Panc1 (cell line): ENCODE results near the gene DGKG. TPM values are rescaled to one million over a fixed set of nuclear protein-coding genes. Genes with fewer than 3 reads are reported as not detected.

Source experiments
- ATAC-seq: fragments of 200-7000 bp; cut with Tn5 transposase; 2 replicates; pipeline ENCODE4 v1.9.1; 2020; ENCODE audit warnings: mild to moderate bottlenecking, moderate library complexity
- BruUV-seq: library from RNA; stranded (reverse); fragments of 400-500 nt; replicated peaks from 2 replicates; lab custom pipeline; 2021; lab: Mats Ljungman, UMichigan
- CTCF ChIA-PET: fragments of 300-600 bp; sonication (Branson Sonifier 250); formaldehyde crosslinking; loops from one replicate; lab custom pipeline; 2022; ENCODE audit warnings: antibody characterized with exemption; lab: Charles Lee
- POLR2A ChIA-PET: fragments of 300-600 bp; sonication (Branson Sonifier 250); formaldehyde crosslinking; loops from one replicate; lab custom pipeline; 2022; ENCODE audit warnings: antibody characterized with exemption; lab: Charles Lee
- DNase-seq: peaks from one replicate; pipeline ENCODE4 v3.0.0-alpha.2; 2010; ENCODE audit warnings: low read depth, low spot score
- H3K27ac ChIP-seq: 2 replicates; pipeline ENCODE4 v1.5.1; 2011; ENCODE audit warnings: mild to moderate bottlenecking, low read length, inconsistent platforms
- H3K27me3 ChIP-seq: fragments of 200-500 bp; sonication (Bioruptor generic); 2 replicates; pipeline ENCODE4 v1.6.0; 2014; ENCODE audit warnings: low read length, inconsistent platforms; ENCODE audit not compliant: control insufficient read depth, insufficient read depth
- H3K36me3 ChIP-seq: fragments of 200-500 bp; sonication (Bioruptor generic); 2 replicates; pipeline ENCODE4 v1.5.1; 2014; ENCODE audit warnings: inconsistent platforms, mild to moderate bottlenecking, low read length, moderate library complexity; ENCODE audit not compliant: control insufficient read depth, insufficient read depth
- H3K4me1 ChIP-seq: 2 replicates; pipeline ENCODE4 v1.5.1; 2011; ENCODE audit warnings: inconsistent platforms, mild to moderate bottlenecking, low read length, moderate library complexity; ENCODE audit not compliant: control insufficient read depth, insufficient read depth
- H3K4me3 ChIP-seq, 2 experiments: 2 replicates each; pipeline ENCODE4 v1.5.1; 2011 to 2012; ENCODE audit warnings: low read depth in 2 of 2, low read length in 2 of 2, mild to moderate bottlenecking in 2 of 2, inconsistent platforms in 1 of 2, moderate library complexity in 1 of 2
- H3K9me3 ChIP-seq: fragments of 200-500 bp; sonication (Bioruptor generic); 2 replicates; pipeline ENCODE4 v1.5.1; 2014; ENCODE audit warnings: low read depth, mild to moderate bottlenecking, inconsistent platforms, low read length, moderate library complexity; ENCODE audit not compliant: control insufficient read depth, insufficient read depth
- CTCF ChIP-seq: fragments of 450-650 bp; IDR thresholded peaks from 2 replicates; pipeline ENCODE4 v1.5.1; 2017; ENCODE audit warnings: mild to moderate bottlenecking
- POLR2AphosphoS5 ChIP-seq: IDR thresholded peaks from 2 replicates; pipeline ENCODE4 v1.6.1; 2012; ENCODE audit warnings: mild to moderate bottlenecking, low read depth, low read length, moderate library complexity
- REST ChIP-seq, 2 experiments: IDR thresholded peaks; 2 replicates each; pipeline ENCODE4 v1.6.1; 2011 to 2012; ENCODE audit warnings: low read depth in 2 of 2, control low read depth in 1 of 2, low read length in 1 of 2, mild to moderate bottlenecking in 1 of 2, moderate library complexity in 1 of 2; ENCODE audit not compliant: insufficient read depth in 1 of 2
- SIN3A ChIP-seq: IDR thresholded peaks from 2 replicates; pipeline ENCODE4 v1.6.1; 2012; ENCODE audit warnings: low read depth, mild to moderate bottlenecking, low read length, moderate library complexity, borderline replicate concordance; ENCODE audit not compliant: insufficient read depth
- TCF7L2 ChIP-seq: IDR thresholded peaks from 2 replicates; pipeline ENCODE4 v1.6.1; 2011; ENCODE audit warnings: mild to moderate bottlenecking, low read depth, low read length, inconsistent platforms
- in situ Hi-C: cut with HindIII; loops from 2 replicates; pipeline ENCODE4 v1.10.0; 2016; ENCODE audit warnings: low sequenced_read_pairs, low pct_unique_long_range_greater_than_20kb
- intact Hi-C: fragments of 100-400 bp; cut with micrococcal nuclease; formaldehyde crosslinking; loops from one replicate; pipeline ENCODE4 v1.10.0; 2022; ENCODE audit not compliant: unreplicated experiment
- total RNA-seq: library from RNA; stranded (reverse); gene quantifications from one replicate; pipeline ENCODE4 v1.2.1, GENCODE V29; 2021; ENCODE audit not compliant: unreplicated experiment

DGKG gene
- total RNA-seq, 1 experiment from 2014 or later, result 0.46 TPM

- H3K27ac ChIP-seq, result peak within 1 kb of the TSS; percentile 81
- POLR2A ChIA-PET, result interaction anchor here (0.6 kb wide), 1 partner anchor 28 kb away, joined by 4 read pairs; no protein-coding TSS in a partner anchor
- DNase-seq (peak; percentile 97), ATAC-seq (peak; percentile 95)
- peaks cover 28% of the 10 kb centered on the region for H3K4me1 ChIP-seq
- peak within 1 kb of the TSS; percentile 91 to 95 for H3K4me3 ChIP-seq
- CTCF ChIA-PET, result interaction anchor here (0.6 kb wide), 2 partner anchors 11 to 165 kb away, joined by 3 to 10 read pairs; no protein-coding TSS in a partner anchor
- H3K9me3 ChIP-seq, result no peaks in the 10 kb centered on the region
- BruUV-seq, result TSS peak; percentile 83
- H3K36me3 ChIP-seq, result no peaks in the 10 kb centered on the region; the same call in 1 of the 2 replicates
- in situ Hi-C loops (no loop called here), intact Hi-C loops (loop anchor here (5.0 kb wide), 2 partner anchors 127 to 133 kb away; no protein-coding TSS in a partner anchor)
- TF ChIP-seq TCF7L2 (no peak), REST (IDR thresholded peaks at IDR 0.05; ENCODE audit: insufficient read depth in 1 of 2, low read depth in 2 of 2, low read length in 1 of 2) (0 out of 4 replicates have a peak, but pooled peaks of 1 of the 2 experiments have one; percentile 33), SIN3A (peak; percentile 60; the same call in 1 of the 2 replicates), POLR2AphosphoS5 (peak; percentile 68)
- H3K27me3 ChIP-seq, result 0 out of 2 replicates have a peak, but pooled peaks cover 2% of the 10 kb centered on the region
Observed at GRCh38 chr3:186108941-186109865, 252.8 kb downstream of the DGKG start, which contains the start of gene ETV5. TSS of gene ETV5 (minus strand) at chr3:186109089. CDS start at chr3:186105868, 3,221 bp downstream.

GRCh38 chr3:186108106-186108940 lies 253.7 kb downstream of the DGKG start:
- peaks cover 36% of the 10 kb centered on the region for H3K4me1 ChIP-seq
- in situ Hi-C loops, result no loop called here
- H3K36me3 ChIP-seq, result no peaks in the 10 kb centered on the region; the same call in 1 of the 2 replicates
- H3K27ac ChIP-seq, result peak overlapping the region; percentile 81
- intact Hi-C loops, result loop anchor here (5.0 kb wide), 2 partner anchors 126 to 134 kb away; no protein-coding TSS in a partner anchor
- TF ChIP-seq REST (IDR thresholded peaks at IDR 0.05; ENCODE audit: insufficient read depth in 1 of 2, low read depth in 2 of 2, low read length in 1 of 2) (no peak), POLR2AphosphoS5 (no peak), TCF7L2 (no peak), SIN3A (no peak), CTCF (no peak)
- H3K27me3 ChIP-seq, result 0 out of 2 replicates have a peak, but pooled peaks cover 2% of the 10 kb centered on the region
- DNase-seq, result no peak
- CTCF ChIA-PET, result interaction anchor here (0.6 to 0.9 kb wide), 4 partner anchors 10 to 165 kb away, joined by 3 to 5 read pairs (median 4); no protein-coding TSS in a partner anchor
- POLR2A ChIA-PET, result interaction anchor here (0.5 to 1.2 kb wide), 4 partner anchors 11 to 174 kb away, joined by 3 to 7 read pairs (median 4); no protein-coding TSS in a partner anchor
- peak overlapping the region; percentile 76 to 91 for H3K4me3 ChIP-seq
- BruUV-seq, result no TSS peak
- H3K9me3 ChIP-seq, result no peaks in the 10 kb centered on the region
- ATAC-seq, result peak; percentile 56
